Stomach (tissue), 9 donors: ENCODE data around the gene RNASE3. TPM values are rescaled to one million over a fixed set of nuclear protein-coding genes. Genes with fewer than 3 reads are reported as not detected.

Source experiments
- DNase-seq, 2 donors: peaks; one replicate each; pipeline versions ENCODE4 v3.0.0 to v3.0.0-alpha.2; 2013 to 2019
- H3K27ac ChIP-seq, 5 donors: fragments of 200-600 bp in 4 of 5; sonication (generic) in 4 of 5; one replicate each; pipeline ENCODE4 v1.5.1; 2013 to 2019; ENCODE audit warnings: mild to moderate bottlenecking in 1 of 5, moderate library complexity in 1 of 5
- H3K27me3 ChIP-seq, 3 donors: fragments of 200-600 bp; sonication (generic); one replicate each; pipeline ENCODE4 v1.5.1; 2017 to 2019; ENCODE audit warnings: mixed run types in 1 of 3
- H3K36me3 ChIP-seq, 4 donors: fragments of 200-600 bp; sonication (generic); 1 replicate in 3 of 4; 2 replicates in 1 of 4; pipeline ENCODE4 v1.5.1; 2016 to 2019
- H3K4me1 ChIP-seq, 4 donors: fragments of 200-600 bp; sonication (generic); one replicate each; pipeline ENCODE4 v1.5.1; 2016 to 2019
- H3K4me3 ChIP-seq, 4 donors: fragments of 200-600 bp; sonication (generic) in 3 of 4; one replicate each; pipeline ENCODE4 v1.5.1; 2016 to 2019; ENCODE audit warnings: mild to moderate bottlenecking in 1 of 4
- H3K9me3 ChIP-seq, 4 donors: fragments of 200-600 bp; sonication (generic); one replicate each; pipeline ENCODE4 v1.5.1; 2016 to 2019
- EP300 ChIP-seq: sonication (generic); formaldehyde crosslinking; IDR thresholded peaks from one replicate; pipeline ENCODE4 v1.6.1; 2017; ENCODE audit warnings: antibody characterized with exemption
- POLR2A ChIP-seq, 4 donors: fragments of 450-650 bp; IDR thresholded peaks; one replicate each; pipeline ENCODE4 v1.6.1; 2016; ENCODE audit warnings: antibody characterized with exemption in 4 of 4, control low read depth in 2 of 4, mild to moderate bottlenecking in 1 of 4, moderate library complexity in 1 of 4
- POLR2AphosphoS5 ChIP-seq, 3 donors: sonication (generic); formaldehyde crosslinking; IDR thresholded peaks; one replicate each; pipeline ENCODE4 v1.6.1; 2016; ENCODE audit warnings: antibody characterized with exemption in 3 of 3
- whole genome bisulfite sequencing, 5 donors: extraction: QIAGEN DNeasy Blood & Tissue Kit in 3 of 5; methylation state at CpG; one replicate each; pipeline versions ENCODE4 v1.1.5 to v1.1.7; 2013 to 2018; 5-methylcytosine and 5-hydroxymethylcytosine counted together
- intact Hi-C: fragments of 100-400 bp; cut with DNase I; formaldehyde crosslinking; loops from one replicate; pipeline ENCODE4 v1.15.1; 2023; ENCODE audit warnings: low total_unique reads
- polyA plus RNA-seq, 3 donors: library from polyadenylated mRNA; stranded (reverse); fragments of 200-250 nt; gene quantifications; one replicate each; pipeline ENCODE4 v1.2.3, GENCODE V29; 2013
- total RNA-seq, 5 donors: library from RNA; depleted of rRNA; stranded (reverse); fragments of >200 nt; gene quantifications; one replicate each; pipeline versions ENCODE4 v1.1.0 to v1.2.3, GENCODE V29; 2014 to 2016
- TF ChIP-seq, protein P1 (sequence below), 7 experiments: fragments of 450-650 bp in 4 of 7; fragments of 200-600 bp in 3 of 7; sonication (generic) in 3 of 7; IDR thresholded peaks; one replicate each; pipeline ENCODE4 v1.5.1; 2016 to 2019; ENCODE audit warnings: antibody characterized with exemption in 7 of 7, control low read depth in 2 of 7, mild to moderate bottlenecking in 1 of 7
- donor health status: healthy with polysubstance abuse.
- donor health status: Bipolar disorder and iron deficiency.
- donor health status: healthy.

The RNASE3 gene
- total and polyA plus RNA-seq, 8 donors: 1.3 to 1.4 TPM; not detected in 6

DNA sequence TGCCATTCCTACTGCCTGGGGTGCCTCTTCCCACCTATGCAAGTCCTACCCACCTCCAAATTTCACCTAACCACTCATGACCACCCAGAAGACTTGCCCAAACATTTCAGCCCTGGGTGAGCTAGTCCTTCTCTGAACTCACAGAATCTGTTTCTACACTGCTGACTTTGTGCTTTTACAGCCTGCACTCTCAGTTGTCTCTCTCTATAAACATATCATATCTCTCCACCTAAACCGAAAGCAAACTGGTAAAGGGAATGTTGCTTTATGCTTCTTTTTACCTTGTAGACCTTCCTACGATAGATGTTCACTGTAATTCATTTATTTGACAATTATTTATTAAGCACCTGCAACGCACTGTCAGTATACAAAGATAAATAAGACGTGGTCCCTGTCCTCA lies 38.1 kb upstream of the RNASE3 start:
- DNase-seq: no peak
- intact Hi-C loops: loop anchor here (10.0 kb wide), 2 partner anchors 112 to 158 kb away; no protein-coding TSS in a partner anchor
- no peak overlapping the region for H3K27ac ChIP-seq
- no peak overlapping the region for H3K4me3 ChIP-seq
- no peaks in the 10 kb centered on the region for H3K9me3 ChIP-seq
- no peak for TF ChIP-seq EP300
- no peak for TF ChIP-seq POLR2AphosphoS5 (IDR thresholded peaks at IDR 0.05)
- TF ChIP-seq POLR2A (IDR thresholded peaks at IDR 0.05): no peak
- TF ChIP-seq, protein P1, sequence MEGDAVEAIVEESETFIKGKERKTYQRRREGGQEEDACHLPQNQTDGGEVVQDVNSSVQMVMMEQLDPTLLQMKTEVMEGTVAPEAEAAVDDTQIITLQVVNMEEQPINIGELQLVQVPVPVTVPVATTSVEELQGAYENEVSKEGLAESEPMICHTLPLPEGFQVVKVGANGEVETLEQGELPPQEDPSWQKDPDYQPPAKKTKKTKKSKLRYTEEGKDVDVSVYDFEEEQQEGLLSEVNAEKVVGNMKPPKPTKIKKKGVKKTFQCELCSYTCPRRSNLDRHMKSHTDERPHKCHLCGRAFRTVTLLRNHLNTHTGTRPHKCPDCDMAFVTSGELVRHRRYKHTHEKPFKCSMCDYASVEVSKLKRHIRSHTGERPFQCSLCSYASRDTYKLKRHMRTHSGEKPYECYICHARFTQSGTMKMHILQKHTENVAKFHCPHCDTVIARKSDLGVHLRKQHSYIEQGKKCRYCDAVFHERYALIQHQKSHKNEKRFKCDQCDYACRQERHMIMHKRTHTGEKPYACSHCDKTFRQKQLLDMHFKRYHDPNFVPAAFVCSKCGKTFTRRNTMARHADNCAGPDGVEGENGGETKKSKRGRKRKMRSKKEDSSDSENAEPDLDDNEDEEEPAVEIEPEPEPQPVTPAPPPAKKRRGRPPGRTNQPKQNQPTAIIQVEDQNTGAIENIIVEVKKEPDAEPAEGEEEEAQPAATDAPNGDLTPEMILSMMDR (IDR thresholded peaks at IDR 0.05): no peak
- H3K4me1 ChIP-seq: peaks cover 10 to 33% (median 20%) of the 10 kb centered on the region in 4 donors
- no peaks in the 10 kb centered on the region for H3K27me3 ChIP-seq
- 42 to 51% (median 46%) methylated on average over 4 of the region's 4 CpGs for WGBS, 5 donors
- H3K36me3 ChIP-seq: no peaks in the 10 kb centered on the region

DNA sequence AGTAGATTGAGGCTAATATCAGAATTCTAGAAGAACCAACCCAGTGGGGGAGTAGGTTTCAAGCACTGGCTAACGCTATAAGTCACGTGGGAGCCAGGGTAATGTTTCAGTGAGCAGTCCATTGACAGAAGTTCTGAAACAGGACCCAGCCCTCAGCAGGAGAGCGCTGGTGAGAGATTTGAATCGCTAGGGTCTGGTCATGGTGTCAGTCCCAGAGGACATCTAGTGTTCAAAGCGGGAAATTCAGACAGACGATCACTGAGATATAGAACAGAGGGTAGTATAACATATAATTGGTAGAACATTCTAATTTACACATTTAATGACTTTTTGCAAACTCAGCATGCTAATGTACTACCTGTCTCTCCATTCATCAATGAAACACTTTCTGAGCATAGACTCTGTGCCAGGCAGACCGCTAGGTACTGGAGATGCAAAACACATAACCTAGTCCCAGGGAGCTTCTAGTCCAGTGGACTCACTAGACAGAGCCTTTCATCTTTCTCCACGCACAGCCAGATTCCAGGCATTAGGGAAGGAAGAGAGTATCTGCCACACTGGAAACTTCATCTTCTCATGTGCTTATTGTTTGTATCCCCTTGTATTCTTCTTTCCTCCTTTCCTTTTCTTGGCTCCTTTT lies 35.4 kb upstream of the RNASE3 start:
- 8 to 13% (median 11%) methylated on average over 8 of the region's 8 CpGs for WGBS, 5 donors
- TF ChIP-seq POLR2A (IDR thresholded peaks at IDR 0.05) (no peak), POLR2AphosphoS5 (IDR thresholded peaks at IDR 0.05) (peak in 1 of 3 donors; percentile 44), EP300 (no peak)
- TF ChIP-seq, protein P1 (IDR thresholded peaks at IDR 0.05): peak in 5 of 7 experiments; percentile 44 to 88 (median 72)
- Histone ChIP-seq H3K9me3 (no peaks in the 10 kb centered on the region), H3K27ac (no peak overlapping the region), H3K27me3 (peaks cover 0 to 17% (median 4%) of the 10 kb centered on the region in 3 donors), H3K36me3 (no peaks in the 10 kb centered on the region), H3K4me3 (no peak overlapping the region), H3K4me1 (peaks cover 0 to 14% (median 5%) of the 10 kb centered on the region in 4 donors)
- DNase-seq: peak; percentile 61 to 88
- intact Hi-C loops: loop anchor here (10.0 kb wide), 2 partner anchors 109 to 161 kb away; no protein-coding TSS in a partner anchor

DNA sequence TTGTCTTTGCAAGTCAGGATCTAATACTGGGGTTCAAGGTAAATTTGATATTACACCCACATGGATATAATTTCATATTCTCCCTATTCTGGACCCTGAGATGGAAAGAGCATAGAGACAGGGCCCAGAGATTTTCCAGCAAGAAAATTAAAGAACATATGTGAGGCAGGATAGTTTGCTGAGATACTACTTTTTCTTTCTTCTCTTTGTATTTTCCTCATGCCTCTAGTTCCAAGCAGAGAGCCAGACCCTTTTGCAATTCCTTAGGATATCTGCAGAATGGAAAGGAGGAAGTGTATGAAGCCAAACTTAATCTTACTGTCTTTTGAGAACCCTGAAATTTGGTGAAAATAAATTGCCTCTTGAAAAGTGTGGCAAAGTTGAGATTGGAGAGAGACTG lies 34.0 kb upstream of the RNASE3 start:
- intact Hi-C loops: loop anchor here (10.0 kb wide), 2 partner anchors 108 to 162 kb away; no protein-coding TSS in a partner anchor
- no peak for TF ChIP-seq POLR2A (IDR thresholded peaks at IDR 0.05)
- TF ChIP-seq POLR2AphosphoS5 (IDR thresholded peaks at IDR 0.05): no peak
- TF ChIP-seq, protein P1 (IDR thresholded peaks at IDR 0.05): no peak
- DNase-seq: no peak

DNA sequence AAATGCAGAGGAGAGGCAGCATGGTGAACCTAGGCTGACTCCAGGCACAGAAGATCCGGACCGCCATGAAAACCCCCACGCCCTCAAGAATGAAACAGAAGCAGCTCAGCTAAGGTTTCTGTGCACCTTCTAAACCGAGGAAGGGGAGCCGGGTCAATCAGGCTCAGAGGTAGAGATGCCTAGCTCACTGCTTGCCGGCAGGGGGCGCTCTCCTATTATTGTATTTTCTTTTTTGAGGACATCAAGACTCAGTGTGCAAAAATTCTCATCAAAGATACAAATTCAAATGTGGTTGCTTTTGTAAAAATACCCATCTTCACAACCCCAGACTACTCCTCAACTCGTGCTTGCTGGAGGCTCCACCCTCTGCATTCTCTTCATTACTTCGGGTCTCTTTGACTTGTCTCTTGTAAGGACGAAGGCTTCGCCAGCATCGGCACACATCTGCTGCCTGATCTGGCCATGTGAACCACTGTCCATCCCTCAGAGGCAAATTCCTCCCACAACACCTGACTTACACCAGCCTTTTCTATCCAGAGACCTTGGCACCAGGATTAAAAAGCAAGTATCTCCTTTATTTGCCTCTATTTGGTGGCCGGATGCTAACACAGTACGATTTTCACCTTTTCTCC lies 33.4 kb upstream of the RNASE3 start:
- TF ChIP-seq POLR2A (IDR thresholded peaks at IDR 0.05) (no peak), EP300 (no peak), POLR2AphosphoS5 (IDR thresholded peaks at IDR 0.05) (no peak)
- TF ChIP-seq, protein P1 (IDR thresholded peaks at IDR 0.05): peak in 5 of 7 experiments; percentile 68 to 95 (median 87)
- Histone ChIP-seq H3K27me3 (peaks cover 0 to 17% (median 4%) of the 10 kb centered on the region in 3 donors), H3K9me3 (no peaks in the 10 kb centered on the region), H3K4me1 (peaks cover 0 to 14% (median 5%) of the 10 kb centered on the region in 4 donors), H3K4me3 (no peak overlapping the region), H3K27ac (no peak overlapping the region), H3K36me3 (no peaks in the 10 kb centered on the region)
- WGBS, 5 donors: 31 to 33% (median 32%) methylated on average over 14 of the region's 14 CpGs
- intact Hi-C loops: loop anchor here (10.0 kb wide), 2 partner anchors 107 to 163 kb away; no protein-coding TSS in a partner anchor
- DNase-seq: peak; percentile 77 to 82

More for the DNA sequence above, 34.0 kb upstream of the RNASE3 start:
- Histone ChIP-seq H3K27me3 (peaks cover 0 to 17% (median 4%) of the 10 kb centered on the region in 3 donors), H3K9me3 (no peaks in the 10 kb centered on the region), H3K27ac (no peak overlapping the region), H3K4me1 (peaks cover 0 to 14% (median 5%) of the 10 kb centered on the region in 4 donors), H3K36me3 (no peaks in the 10 kb centered on the region), H3K4me3 (no peak overlapping the region)
